Forelimb muscle (tissue), 1 donor: ENCODE results near the gene MED13L. TPM values are rescaled to one million over a fixed set of nuclear protein-coding genes. Genes with fewer than 3 reads are reported as not detected.

Experiments
- DNase-seq: peaks from one replicate; pipeline ENCODE4 v3.0.0-alpha.2; 2013; ENCODE audit warnings: low read depth
- polyA plus RNA-seq: library from polyadenylated mRNA; unstranded; fragments of 120-200 nt; gene quantifications from one replicate; pipeline ENCODE4 v1.2.1, GENCODE V29; 2013; ENCODE audit not compliant: insufficient read length

Gene MED13L
- polyA plus RNA-seq, 1 donor, result 45.2 TPM

DNA sequence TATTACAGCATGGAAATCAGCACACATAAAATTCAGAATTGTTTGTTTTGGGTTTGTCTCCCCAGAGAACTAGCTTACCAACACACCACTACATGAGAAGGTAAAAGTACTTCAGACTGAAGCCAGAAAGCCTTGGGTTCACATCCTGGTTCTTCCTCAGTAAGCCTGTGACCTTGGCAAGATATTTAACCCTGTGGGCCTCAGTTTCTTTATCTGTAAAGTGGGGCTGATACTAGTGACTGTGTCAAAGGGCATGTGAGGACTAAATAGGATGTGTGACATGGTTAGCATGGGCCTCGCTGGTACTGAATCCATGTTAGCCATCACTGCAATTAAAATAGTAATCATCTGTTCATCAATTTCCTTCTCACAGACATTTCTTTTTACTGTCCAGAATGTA lies 366.1 kb downstream of the MED13L start:
- no peak for DNase-seq

DNA sequence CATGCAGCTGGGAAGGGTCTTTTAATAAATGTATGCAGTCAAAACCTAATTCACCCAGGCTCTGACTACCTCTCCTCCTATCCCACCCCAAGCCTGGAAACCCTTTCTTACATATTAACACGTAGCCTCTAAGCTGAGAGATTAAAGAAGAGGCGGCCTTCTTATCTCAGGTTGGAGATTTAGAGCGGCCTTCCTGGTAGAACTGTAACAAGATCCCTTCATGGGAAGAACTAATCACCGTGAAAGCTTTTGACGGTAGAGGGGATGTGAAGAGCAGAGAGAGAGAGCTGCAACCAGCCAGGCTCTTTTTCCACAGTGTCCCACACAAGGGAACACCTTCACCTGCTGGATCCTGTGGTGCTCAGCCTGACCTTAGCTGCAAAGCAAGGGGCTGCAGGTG lies 367.4 kb downstream of the MED13L start:
- DNase-seq, result no peak
